Measurements from ENCODE around the gene DYRK3. TPM values are rescaled to one million over a fixed set of nuclear protein-coding genes. Genes with fewer than 3 reads are reported as not detected.

Gene DYRK3
- total and polyA plus RNA-seq, 9 of the 15 experiments (the other 6 are each of a cell fraction or from before 2014, with no cell fraction given) = 4.5 to 33.7 (median 25.7) TPM

- TF ChIP-seq CHD1 (IDR thresholded peaks at IDR 0.05; ENCODE audit: low read length) (no peak), EWSR1 (IDR thresholded peaks at IDR 0.05; ENCODE audit: borderline replicate concordance, low read depth, partially characterized antibody) (no peak), ZNF311 (CRISPR knock-in tag; IDR thresholded peaks at IDR 0.05) (0 out of 2 replicates have a peak, but pooled peaks have one; percentile 26), FOXK1 (CRISPR knock-in tag; IDR thresholded peaks at IDR 0.05; ENCODE audit: borderline replicate concordance) (no peak), NBN (IDR thresholded peaks at IDR 0.05; ENCODE audit: low read depth) (0 out of 2 replicates have a peak, but pooled peaks have one; percentile 51), ILK (tag; IDR thresholded peaks at IDR 0.05; ENCODE audit: borderline replicate concordance, low read depth) (0 out of 2 replicates have a peak, but pooled peaks have one; percentile 41), JUND (IDR thresholded peaks at IDR 0.05; ENCODE audit: borderline replicate concordance, low read depth, low read length) (peak; percentile 76), JUND (tag; IDR thresholded peaks at IDR 0.05; ENCODE audit: borderline replicate concordance, low read depth, low read length) (peak; percentile 64; the same call in 1 of the 3 replicates), TCF3 (CRISPR knock-in tag; IDR thresholded peaks at IDR 0.05) (peak; percentile 47; the same call in 1 of the 2 replicates), CBFA2T2 (conservative IDR thresholded peaks at IDR 0.05) (no peak), NFRKB (IDR thresholded peaks at IDR 0.05; ENCODE audit: low read depth) (no peak)
- TF ChIP-seq, protein P1, sequence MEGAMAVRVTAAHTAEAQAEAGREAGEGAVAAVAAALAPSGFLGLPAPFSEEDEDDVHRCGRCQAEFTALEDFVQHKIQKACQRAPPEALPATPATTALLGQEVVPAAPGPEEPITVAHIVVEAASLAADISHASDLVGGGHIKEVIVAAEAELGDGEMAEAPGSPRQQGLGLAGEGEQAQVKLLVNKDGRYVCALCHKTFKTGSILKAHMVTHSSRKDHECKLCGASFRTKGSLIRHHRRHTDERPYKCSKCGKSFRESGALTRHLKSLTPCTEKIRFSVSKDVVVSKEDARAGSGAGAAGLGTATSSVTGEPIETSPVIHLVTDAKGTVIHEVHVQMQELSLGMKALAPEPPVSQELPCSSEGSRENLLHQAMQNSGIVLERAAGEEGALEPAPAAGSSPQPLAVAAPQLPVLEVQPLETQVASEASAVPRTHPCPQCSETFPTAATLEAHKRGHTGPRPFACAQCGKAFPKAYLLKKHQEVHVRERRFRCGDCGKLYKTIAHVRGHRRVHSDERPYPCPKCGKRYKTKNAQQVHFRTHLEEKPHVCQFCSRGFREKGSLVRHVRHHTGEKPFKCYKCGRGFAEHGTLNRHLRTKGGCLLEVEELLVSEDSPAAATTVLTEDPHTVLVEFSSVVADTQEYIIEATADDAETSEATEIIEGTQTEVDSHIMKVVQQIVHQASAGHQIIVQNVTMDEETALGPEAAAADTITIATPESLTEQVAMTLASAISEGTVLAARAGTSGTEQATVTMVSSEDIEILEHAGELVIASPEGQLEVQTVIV (CRISPR knock-in tag; IDR thresholded peaks at IDR 0.05; ENCODE audit: borderline replicate concordance) = no peak
- TF ChIP-seq, protein P2, sequence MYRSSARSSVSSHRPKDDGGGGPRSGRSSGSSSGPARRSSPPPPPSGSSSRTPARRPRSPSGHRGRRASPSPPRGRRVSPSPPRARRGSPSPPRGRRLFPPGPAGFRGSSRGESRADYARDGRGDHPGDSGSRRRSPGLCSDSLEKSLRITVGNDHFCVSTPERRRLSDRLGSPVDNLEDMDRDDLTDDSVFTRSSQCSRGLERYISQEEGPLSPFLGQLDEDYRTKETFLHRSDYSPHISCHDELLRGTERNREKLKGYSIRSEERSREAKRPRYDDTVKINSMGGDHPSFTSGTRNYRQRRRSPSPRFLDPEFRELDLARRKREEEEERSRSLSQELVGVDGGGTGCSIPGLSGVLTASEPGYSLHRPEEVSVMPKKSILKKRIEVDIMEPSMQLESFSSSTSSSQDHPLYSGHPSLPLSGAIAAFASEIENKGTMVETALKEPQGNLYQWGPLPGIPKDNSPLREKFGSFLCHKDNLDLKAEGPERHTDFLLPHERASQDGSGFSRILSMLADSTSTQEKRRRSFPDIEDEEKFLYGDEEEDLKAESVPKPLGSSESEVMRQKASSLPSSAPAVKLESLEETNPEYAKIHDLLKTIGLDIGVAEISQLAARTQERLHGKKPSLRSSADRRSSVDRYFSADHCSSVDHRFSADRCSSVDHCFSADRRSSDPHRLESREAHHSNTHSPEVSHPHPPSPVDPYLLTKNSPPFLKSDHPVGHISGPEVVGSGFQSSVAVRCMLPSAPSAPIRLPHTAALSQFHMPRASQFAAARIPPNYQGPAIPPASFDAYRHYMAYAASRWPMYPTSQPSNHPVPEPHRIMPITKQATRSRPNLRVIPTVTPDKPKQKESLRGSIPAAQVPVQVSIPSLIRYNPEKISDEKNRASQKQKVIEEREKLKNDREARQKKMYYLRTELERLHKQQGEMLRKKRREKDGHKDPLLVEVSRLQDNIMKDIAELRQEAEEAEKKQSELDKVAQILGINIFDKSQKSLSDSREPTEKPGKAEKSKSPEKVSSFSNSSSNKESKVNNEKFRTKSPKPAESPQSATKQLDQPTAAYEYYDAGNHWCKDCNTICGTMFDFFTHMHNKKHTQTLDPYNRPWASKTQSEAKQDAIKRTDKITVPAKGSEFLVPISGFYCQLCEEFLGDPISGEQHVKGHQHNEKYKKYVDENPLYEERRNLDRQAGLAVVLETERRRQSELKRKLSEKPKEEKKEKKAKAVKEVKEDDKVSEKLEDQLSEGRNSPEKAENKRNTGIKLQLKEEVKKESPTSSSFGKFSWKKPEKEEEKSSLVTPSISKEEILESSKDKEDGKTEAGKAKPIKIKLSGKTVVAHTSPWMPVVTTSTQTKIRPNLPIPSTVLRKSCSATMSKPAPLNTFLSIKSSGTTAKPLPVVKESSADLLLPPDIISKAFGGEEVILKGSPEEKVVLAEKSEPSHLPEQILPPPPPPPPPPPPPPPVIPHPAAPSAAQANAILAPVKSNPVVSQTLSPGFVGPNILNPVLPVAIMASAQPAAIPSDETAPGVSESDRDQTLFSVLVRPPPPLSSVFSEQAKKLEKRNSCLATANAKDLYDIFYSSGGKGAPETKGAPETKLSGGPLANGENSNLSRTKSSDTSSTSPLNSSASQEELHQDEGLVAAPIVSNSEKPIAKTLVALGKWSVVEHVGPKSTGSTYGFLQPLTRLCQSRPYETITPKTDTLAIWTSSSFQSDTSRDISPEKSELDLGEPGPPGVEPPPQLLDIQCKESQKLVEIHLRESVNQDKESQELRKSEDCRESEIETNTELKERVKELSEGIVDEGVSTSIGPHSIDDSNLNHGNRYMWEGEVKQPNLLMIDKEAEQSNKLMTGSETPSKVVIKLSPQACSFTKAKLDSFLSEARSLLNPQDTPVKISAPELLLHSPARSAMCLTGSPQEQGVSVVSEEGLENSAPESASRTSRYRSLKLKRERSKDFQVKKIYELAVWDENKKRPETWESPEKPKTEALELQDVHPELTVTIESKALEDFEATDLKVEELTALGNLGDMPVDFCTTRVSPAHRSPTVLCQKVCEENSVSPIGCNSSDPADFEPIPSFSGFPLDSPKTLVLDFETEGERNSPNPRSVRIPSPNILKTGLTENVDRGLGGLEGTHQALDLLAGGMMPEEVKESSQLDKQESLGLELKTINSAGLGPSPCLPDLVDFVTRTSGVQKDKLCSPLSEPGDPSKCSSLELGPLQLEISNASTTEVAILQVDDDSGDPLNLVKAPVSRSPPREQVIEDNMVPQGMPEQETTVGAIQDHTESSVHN (IDR thresholded peaks at IDR 0.05; ENCODE audit: borderline replicate concordance in 1 of 2, low read depth in 1 of 2) = no peak
These were observed at the start of gene DYRK3 (continued) for GRCh38 chr1:206635080-206635977.
